Measurements from ENCODE around the gene KIF20A. TPM values are rescaled to one million over a fixed set of nuclear protein-coding genes. Genes with fewer than 3 reads are reported as not detected.

KIF20A gene
- total RNA-seq, 1 donor from 2014 or later = 158 TPM

- Mint-ChIP-seq H3K27me3 (ENCODE audit: insufficient read depth, low read depth) (no peaks in the 10 kb centered on the region), H3K9me3 (no peaks in the 10 kb centered on the region), H3K36me3 (peaks cover 36% of the 10 kb centered on the region), H3K4me1 (peaks cover 18% of the 10 kb centered on the region), H3K4me3 (no peak overlapping the region), H3K27ac (no peak overlapping the region)
- Histone ChIP-seq H4K20me1 (ENCODE audit: low read depth) (peaks cover 18% of the 10 kb centered on the region), H3K79me2 (ENCODE audit: low read depth) (peaks cover 51% of the 10 kb centered on the region), H3K36me3 (peaks cover 14% of the 10 kb centered on the region), H3K27ac (no peak overlapping the region), H3K27me3 (no peaks in the 10 kb centered on the region), H3K9me3 (ENCODE audit: low read depth) (no peaks in the 10 kb centered on the region), H3K4me1 (peaks cover 14% of the 10 kb centered on the region), H3K4me2 (peak overlapping the region; percentile 97), H2AFZ (replicated peaks) (no peak overlapping the region), H3F3A (ENCODE audit: low read depth) (peaks cover 10% of the 10 kb centered on the region), H3K4me3 (peak overlapping the region; percentile 79), H3K9ac (no peak overlapping the region)
- TF ChIP-seq, protein P1, sequence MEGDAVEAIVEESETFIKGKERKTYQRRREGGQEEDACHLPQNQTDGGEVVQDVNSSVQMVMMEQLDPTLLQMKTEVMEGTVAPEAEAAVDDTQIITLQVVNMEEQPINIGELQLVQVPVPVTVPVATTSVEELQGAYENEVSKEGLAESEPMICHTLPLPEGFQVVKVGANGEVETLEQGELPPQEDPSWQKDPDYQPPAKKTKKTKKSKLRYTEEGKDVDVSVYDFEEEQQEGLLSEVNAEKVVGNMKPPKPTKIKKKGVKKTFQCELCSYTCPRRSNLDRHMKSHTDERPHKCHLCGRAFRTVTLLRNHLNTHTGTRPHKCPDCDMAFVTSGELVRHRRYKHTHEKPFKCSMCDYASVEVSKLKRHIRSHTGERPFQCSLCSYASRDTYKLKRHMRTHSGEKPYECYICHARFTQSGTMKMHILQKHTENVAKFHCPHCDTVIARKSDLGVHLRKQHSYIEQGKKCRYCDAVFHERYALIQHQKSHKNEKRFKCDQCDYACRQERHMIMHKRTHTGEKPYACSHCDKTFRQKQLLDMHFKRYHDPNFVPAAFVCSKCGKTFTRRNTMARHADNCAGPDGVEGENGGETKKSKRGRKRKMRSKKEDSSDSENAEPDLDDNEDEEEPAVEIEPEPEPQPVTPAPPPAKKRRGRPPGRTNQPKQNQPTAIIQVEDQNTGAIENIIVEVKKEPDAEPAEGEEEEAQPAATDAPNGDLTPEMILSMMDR (IDR thresholded peaks at IDR 0.05) = no peak
- TF ChIP-seq EZH2 (IDR thresholded peaks at IDR 0.05) (no peak), EZH2phosphoT487 (IDR thresholded peaks at IDR 0.05) (no peak)
- DNase-seq (ENCODE audit: low spot score) = no peak
Observed at GRCh38 chr5:138180841-138181240, 1.9 kb downstream of the KIF20A start.

DNA sequence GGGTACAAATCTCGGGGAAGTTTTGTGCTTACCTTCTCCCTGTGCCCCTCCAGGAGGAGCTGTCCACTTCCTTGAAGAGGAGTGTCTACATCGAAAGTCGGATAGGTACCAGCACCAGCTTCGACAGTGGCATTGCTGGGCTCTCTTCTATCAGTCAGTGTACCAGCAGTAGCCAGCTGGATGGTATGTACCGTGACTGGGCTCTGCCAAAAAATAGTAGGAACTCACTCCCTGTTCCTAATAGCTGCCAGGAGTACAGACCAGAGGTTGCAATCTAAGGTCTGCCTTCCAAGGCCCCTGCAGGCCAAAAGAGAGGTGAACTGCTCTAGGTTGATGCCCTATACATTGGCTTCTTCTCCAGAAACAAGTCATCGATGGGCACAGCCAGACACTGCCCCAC is 3.9 kb downstream of the KIF20A start:
- DNase-seq (ENCODE audit: low spot score) = no peak
- H3K9me3 Mint-ChIP-seq = no peaks in the 10 kb centered on the region
- H3K27me3 Mint-ChIP-seq (ENCODE audit: insufficient read depth, low read depth) = no peaks in the 10 kb centered on the region
- H3K79me2 ChIP-seq (ENCODE audit: low read depth) = peaks cover 31% of the 10 kb centered on the region
- H3K9me3 ChIP-seq (ENCODE audit: low read depth) = no peaks in the 10 kb centered on the region
- no peak overlapping the region for H2AFZ ChIP-seq (replicated peaks)
- peaks cover 30% of the 10 kb centered on the region for H3F3A ChIP-seq (ENCODE audit: low read depth)
- H3K4me1 ChIP-seq = peaks cover 9% of the 10 kb centered on the region
- peaks cover 42% of the 10 kb centered on the region for H3K36me3 Mint-ChIP-seq
- no peak for TF ChIP-seq EZH2phosphoT487 (IDR thresholded peaks at IDR 0.05)
- TF ChIP-seq, protein P1 (IDR thresholded peaks at IDR 0.05) = no peak
- no peak for TF ChIP-seq EZH2 (IDR thresholded peaks at IDR 0.05)
- H4K20me1 ChIP-seq (ENCODE audit: low read depth) = peaks cover 14% of the 10 kb centered on the region
- no peak overlapping the region for H3K27ac ChIP-seq
- no peak overlapping the region for H3K4me3 Mint-ChIP-seq
- no peaks in the 10 kb centered on the region for H3K27me3 ChIP-seq
- H3K27ac Mint-ChIP-seq = no peak overlapping the region
- H3K4me2 ChIP-seq = no peak overlapping the region
- H3K4me1 Mint-ChIP-seq = peaks cover 7% of the 10 kb centered on the region
- no peak overlapping the region for H3K4me3 ChIP-seq
- H3K36me3 ChIP-seq = peaks cover 23% of the 10 kb centered on the region
- H3K9ac ChIP-seq = no peak overlapping the region

- H3K79me2 ChIP-seq (ENCODE audit: low read depth) = peaks cover 6% of the 10 kb centered on the region
- no peaks in the 10 kb centered on the region for H3K27me3 Mint-ChIP-seq (ENCODE audit: insufficient read depth, low read depth)
- no peaks in the 10 kb centered on the region for H3K4me1 Mint-ChIP-seq
- H3K9me3 Mint-ChIP-seq = no peaks in the 10 kb centered on the region
- no peaks in the 10 kb centered on the region for H3K27me3 ChIP-seq
- no peaks in the 10 kb centered on the region for H3K4me1 ChIP-seq
- no peak overlapping the region for H3K4me2 ChIP-seq
- TF ChIP-seq EZH2 (IDR thresholded peaks at IDR 0.05) (no peak), EZH2phosphoT487 (IDR thresholded peaks at IDR 0.05) (no peak)
- TF ChIP-seq, protein P1 (IDR thresholded peaks at IDR 0.05) = no peak
- peaks cover 56% of the 10 kb centered on the region for H3F3A ChIP-seq (ENCODE audit: low read depth)
- peaks cover 24% of the 10 kb centered on the region for H3K36me3 ChIP-seq
- no peak overlapping the region for H2AFZ ChIP-seq (replicated peaks)
- H3K36me3 Mint-ChIP-seq = peaks cover 45% of the 10 kb centered on the region
- H3K9me3 ChIP-seq (ENCODE audit: low read depth) = no peaks in the 10 kb centered on the region
- DNase-seq (ENCODE audit: low spot score) = no peak
- no peak overlapping the region for H3K9ac ChIP-seq
- peaks cover 7% of the 10 kb centered on the region for H4K20me1 ChIP-seq (ENCODE audit: low read depth)
- H3K4me3 ChIP-seq = no peak overlapping the region
- no peak overlapping the region for H3K27ac Mint-ChIP-seq
- H3K4me3 Mint-ChIP-seq = no peak overlapping the region
- H3K27ac ChIP-seq = no peak overlapping the region
Observed at GRCh38 chr5:138186002-138186447, 7.1 kb downstream of the KIF20A start.

Data from neural progenitor cell (in vitro differentiated cells).